GM12878 (cell line): ENCODE data around the gene SFXN2. TPM values are rescaled to one million over a fixed set of nuclear protein-coding genes. Genes with fewer than 3 reads are reported as not detected.

Source experiments
- EP300 ChIP-seq, 2 experiments: fragments of 150-350 bp in 1 of 2; IDR thresholded peaks; 2 replicates each; pipeline ENCODE4 v1.6.1; 2011 to 2012; ENCODE audit warnings: low read depth in 2 of 2, low read length in 2 of 2, borderline replicate concordance in 1 of 2, improper control_type of control experiment in 1 of 2, inconsistent platforms in 1 of 2; ENCODE audit not compliant: control insufficient read depth in 1 of 2
- GATAD2B ChIP-seq: fragments of 450-650 bp; conservative IDR thresholded peaks from 2 replicates; pipeline ENCODE4 v1.6.1; 2017; ENCODE audit warnings: low read depth, mild to moderate bottlenecking, moderate library complexity
- HDAC2 ChIP-seq: fragments of 200-600 bp; sonication (generic); IDR thresholded peaks from 2 replicates; pipeline ENCODE4 v1.6.1; 2017
- JUND ChIP-seq: IDR thresholded peaks from 2 replicates; pipeline ENCODE4 v1.6.1; 2012; ENCODE audit warnings: low read depth, mild to moderate bottlenecking, low read length, improper control_type of control experiment, moderate library complexity
- RBBP5 ChIP-seq: fragments of 200-600 bp; sonication (generic); conservative IDR thresholded peaks from 2 replicates; pipeline ENCODE4 v1.6.1; 2016
- SIN3A ChIP-seq: IDR thresholded peaks from 2 replicates; pipeline ENCODE4 v1.6.1; 2012; ENCODE audit warnings: low read depth, low read length, improper control_type of control experiment
- SIX5 ChIP-seq: IDR thresholded peaks from 2 replicates; pipeline ENCODE4 v1.6.1; 2011; ENCODE audit warnings: mild to moderate bottlenecking, low read depth, low read length, moderate library complexity; ENCODE audit not compliant: severe bottlenecking
- SMAD1 ChIP-seq: fragments of 450-650 bp; IDR thresholded peaks from 2 replicates; pipeline ENCODE4 v1.6.1; 2018; ENCODE audit warnings: mild to moderate bottlenecking, low read depth; ENCODE audit not compliant: partially characterized antibody
- STAT3 ChIP-seq: IDR thresholded peaks from 2 replicates; pipeline ENCODE4 v1.6.1; 2011; ENCODE audit warnings: low read depth, low read length, improper control_type of control experiment
- polyA plus RNA-seq, 11 experiments: library from polyadenylated mRNA; depleted of rRNA in 4 of 11; unstranded in 6 of 11; stranded (reverse) in 5 of 11; fragments of >200 nt; fragmentation: Nextera tagmentation in 4 of 11; fragmentation: Illumina TruSeq in 1 of 11; extraction: Ambion mirVana in 4 of 11; extraction: Trizol in 1 of 11; gene quantifications; 1 replicate in 1 of 11; 2 replicates in 10 of 11; pipeline versions ENCODE4 v1.2.1 to v1.2.3, GENCODE V29; 2011 to 2016; ENCODE audit warnings: inconsistent platforms in 2 of 11, missing spikeins in 2 of 11, low read depth in 1 of 11
- total RNA-seq, 4 experiments: library from RNA; depleted of rRNA in 3 of 4; stranded (reverse); fragments of >200 nt in 3 of 4; fragmentation: Illumina TruSeq in 1 of 4; extraction: Trizol in 1 of 4; gene quantifications; 2 replicates each; pipeline versions ENCODE4 v1.2.1 to v1.2.3, GENCODE V29; 2013 to 2021
- TF ChIP-seq, protein P1 (sequence below): fragments of 450-650 bp; IDR thresholded peaks from 2 replicates; pipeline ENCODE4 v1.6.1; 2017; ENCODE audit warnings: mild to moderate bottlenecking, low read depth, inconsistent platforms; ENCODE audit not compliant: poor library complexity, severe bottlenecking
- TF ChIP-seq, protein P2 (sequence below): fragments of 450-650 bp; IDR thresholded peaks from 2 replicates; pipeline ENCODE4 v1.6.1; 2017; ENCODE audit warnings: borderline replicate concordance
- TF ChIP-seq, protein P3 (sequence below): fragments of 450-650 bp; IDR thresholded peaks from 2 replicates; pipeline ENCODE4 v1.6.1; 2016; ENCODE audit warnings: mild to moderate bottlenecking
- TF ChIP-seq, protein P4 (sequence below): fragments of 450-650 bp; IDR thresholded peaks from 2 replicates; pipeline ENCODE4 v1.6.1; 2017; ENCODE audit warnings: mild to moderate bottlenecking, moderate library complexity
- TF ChIP-seq, protein P5 (sequence below): IDR thresholded peaks from 2 replicates; pipeline ENCODE4 v1.6.1; 2011; ENCODE audit warnings: borderline replicate concordance, low read depth, mild to moderate bottlenecking, moderate library complexity, mixed read lengths, low read length; ENCODE audit not compliant: insufficient read depth; ENCODE audit errors: extremely low read length

The SFXN2 gene
- total and polyA plus RNA-seq, 10 of the 15 experiments (the other 5 are each of a cell fraction or from before 2014, with no cell fraction given): 8.8 to 22.5 (median 18.5) TPM

DNA sequence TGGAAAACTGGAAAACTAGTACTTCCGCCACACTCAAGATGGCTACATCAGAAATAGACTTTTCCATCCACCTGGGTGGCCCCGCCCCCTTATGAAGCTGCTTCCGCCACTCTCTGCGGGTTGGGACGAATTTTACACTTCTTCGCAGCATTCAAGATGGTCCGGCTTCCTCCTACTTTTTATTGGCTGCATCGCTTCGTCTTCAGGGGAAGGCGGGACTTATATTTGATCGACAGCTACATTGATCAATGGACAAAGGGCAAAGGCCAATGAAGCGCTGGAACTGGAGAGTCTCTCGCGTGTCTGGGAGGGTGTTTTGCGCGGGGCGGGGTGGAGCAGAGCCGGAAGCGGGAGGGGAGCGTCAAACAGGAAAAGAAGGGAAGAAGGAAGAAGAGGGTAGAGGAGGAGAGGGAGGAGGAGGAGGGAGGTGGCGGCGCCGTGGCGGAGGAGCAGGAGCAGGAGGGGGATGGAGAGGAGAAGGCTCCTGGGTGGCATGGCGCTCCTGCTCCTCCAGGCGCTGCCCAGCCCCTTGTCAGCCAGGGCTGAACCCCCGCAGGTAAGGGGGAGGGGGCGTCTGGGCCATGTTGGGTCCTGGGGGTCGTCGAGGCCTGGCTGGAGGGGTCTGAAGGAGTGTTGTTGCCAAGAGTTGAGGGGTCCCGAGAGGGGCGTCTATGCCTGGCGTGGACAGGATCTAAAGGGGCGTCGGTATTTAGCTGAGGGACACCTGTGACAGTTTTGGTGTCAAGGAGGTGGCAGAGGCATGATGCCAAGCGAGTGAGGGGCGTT lies 29.3 kb downstream of the SFXN2 start, which contains the start of gene WBP1L (continued):
- TF ChIP-seq, protein P1, sequence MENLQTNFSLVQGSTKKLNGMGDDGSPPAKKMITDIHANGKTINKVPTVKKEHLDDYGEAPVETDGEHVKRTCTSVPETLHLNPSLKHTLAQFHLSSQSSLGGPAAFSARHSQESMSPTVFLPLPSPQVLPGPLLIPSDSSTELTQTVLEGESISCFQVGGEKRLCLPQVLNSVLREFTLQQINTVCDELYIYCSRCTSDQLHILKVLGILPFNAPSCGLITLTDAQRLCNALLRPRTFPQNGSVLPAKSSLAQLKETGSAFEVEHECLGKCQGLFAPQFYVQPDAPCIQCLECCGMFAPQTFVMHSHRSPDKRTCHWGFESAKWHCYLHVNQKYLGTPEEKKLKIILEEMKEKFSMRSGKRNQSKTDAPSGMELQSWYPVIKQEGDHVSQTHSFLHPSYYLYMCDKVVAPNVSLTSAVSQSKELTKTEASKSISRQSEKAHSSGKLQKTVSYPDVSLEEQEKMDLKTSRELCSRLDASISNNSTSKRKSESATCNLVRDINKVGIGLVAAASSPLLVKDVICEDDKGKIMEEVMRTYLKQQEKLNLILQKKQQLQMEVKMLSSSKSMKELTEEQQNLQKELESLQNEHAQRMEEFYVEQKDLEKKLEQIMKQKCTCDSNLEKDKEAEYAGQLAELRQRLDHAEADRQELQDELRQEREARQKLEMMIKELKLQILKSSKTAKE: peak; percentile 37
- TF ChIP-seq, protein P2, sequence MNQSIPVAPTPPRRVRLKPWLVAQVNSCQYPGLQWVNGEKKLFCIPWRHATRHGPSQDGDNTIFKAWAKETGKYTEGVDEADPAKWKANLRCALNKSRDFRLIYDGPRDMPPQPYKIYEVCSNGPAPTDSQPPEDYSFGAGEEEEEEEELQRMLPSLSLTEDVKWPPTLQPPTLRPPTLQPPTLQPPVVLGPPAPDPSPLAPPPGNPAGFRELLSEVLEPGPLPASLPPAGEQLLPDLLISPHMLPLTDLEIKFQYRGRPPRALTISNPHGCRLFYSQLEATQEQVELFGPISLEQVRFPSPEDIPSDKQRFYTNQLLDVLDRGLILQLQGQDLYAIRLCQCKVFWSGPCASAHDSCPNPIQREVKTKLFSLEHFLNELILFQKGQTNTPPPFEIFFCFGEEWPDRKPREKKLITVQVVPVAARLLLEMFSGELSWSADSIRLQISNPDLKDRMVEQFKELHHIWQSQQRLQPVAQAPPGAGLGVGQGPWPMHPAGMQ: no peak
- TF ChIP-seq GATAD2B (peak; percentile 38; the same call in 1 of the 2 replicates), JUND (no peak), RBBP5 (no peak), STAT3 (no peak), SIN3A (no peak; the same call in 1 of the 2 replicates), SIX5 (peak; percentile 75), EP300 (IDR thresholded peaks at IDR 0.05; ENCODE audit: borderline replicate concordance in 1 of 2, control insufficient read depth in 1 of 2, low read depth in 2 of 2, low read length in 2 of 2) (no peak), SMAD1 (no peak), HDAC2 (no peak)
- TF ChIP-seq, protein P3, sequence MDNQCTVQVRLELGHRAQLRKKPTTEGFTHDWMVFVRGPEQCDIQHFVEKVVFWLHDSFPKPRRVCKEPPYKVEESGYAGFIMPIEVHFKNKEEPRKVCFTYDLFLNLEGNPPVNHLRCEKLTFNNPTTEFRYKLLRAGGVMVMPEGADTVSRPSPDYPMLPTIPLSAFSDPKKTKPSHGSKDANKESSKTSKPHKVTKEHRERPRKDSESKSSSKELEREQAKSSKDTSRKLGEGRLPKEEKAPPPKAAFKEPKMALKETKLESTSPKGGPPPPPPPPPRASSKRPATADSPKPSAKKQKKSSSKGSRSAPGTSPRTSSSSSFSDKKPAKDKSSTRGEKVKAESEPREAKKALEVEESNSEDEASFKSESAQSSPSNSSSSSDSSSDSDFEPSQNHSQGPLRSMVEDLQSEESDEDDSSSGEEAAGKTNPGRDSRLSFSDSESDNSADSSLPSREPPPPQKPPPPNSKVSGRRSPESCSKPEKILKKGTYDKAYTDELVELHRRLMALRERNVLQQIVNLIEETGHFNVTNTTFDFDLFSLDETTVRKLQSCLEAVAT: no peak; the same call in 1 of the 2 replicates
- TF ChIP-seq, protein P4, sequence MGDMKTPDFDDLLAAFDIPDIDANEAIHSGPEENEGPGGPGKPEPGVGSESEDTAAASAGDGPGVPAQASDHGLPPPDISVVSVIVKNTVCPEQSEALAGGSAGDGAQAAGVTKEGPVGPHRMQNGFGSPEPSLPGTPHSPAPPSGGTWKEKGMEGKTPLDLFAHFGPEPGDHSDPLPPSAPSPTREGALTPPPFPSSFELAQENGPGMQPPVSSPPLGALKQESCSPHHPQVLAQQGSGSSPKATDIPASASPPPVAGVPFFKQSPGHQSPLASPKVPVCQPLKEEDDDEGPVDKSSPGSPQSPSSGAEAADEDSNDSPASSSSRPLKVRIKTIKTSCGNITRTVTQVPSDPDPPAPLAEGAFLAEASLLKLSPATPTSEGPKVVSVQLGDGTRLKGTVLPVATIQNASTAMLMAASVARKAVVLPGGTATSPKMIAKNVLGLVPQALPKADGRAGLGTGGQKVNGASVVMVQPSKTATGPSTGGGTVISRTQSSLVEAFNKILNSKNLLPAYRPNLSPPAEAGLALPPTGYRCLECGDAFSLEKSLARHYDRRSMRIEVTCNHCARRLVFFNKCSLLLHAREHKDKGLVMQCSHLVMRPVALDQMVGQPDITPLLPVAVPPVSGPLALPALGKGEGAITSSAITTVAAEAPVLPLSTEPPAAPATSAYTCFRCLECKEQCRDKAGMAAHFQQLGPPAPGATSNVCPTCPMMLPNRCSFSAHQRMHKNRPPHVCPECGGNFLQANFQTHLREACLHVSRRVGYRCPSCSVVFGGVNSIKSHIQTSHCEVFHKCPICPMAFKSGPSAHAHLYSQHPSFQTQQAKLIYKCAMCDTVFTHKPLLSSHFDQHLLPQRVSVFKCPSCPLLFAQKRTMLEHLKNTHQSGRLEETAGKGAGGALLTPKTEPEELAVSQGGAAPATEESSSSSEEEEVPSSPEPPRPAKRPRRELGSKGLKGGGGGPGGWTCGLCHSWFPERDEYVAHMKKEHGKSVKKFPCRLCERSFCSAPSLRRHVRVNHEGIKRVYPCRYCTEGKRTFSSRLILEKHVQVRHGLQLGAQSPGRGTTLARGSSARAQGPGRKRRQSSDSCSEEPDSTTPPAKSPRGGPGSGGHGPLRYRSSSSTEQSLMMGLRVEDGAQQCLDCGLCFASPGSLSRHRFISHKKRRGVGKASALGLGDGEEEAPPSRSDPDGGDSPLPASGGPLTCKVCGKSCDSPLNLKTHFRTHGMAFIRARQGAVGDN: no peak
- TF ChIP-seq, protein P5, sequence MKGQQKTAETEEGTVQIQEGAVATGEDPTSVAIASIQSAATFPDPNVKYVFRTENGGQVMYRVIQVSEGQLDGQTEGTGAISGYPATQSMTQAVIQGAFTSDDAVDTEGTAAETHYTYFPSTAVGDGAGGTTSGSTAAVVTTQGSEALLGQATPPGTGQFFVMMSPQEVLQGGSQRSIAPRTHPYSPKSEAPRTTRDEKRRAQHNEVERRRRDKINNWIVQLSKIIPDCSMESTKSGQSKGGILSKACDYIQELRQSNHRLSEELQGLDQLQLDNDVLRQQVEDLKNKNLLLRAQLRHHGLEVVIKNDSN: no peak
